Activated CD8-positive, alpha-beta T cell treated with anti-CD3 and anti-CD28 coated beads for 36 hours (primary cell): ENCODE measurements around the gene MICAL3. TPM values are rescaled to one million over a fixed set of nuclear protein-coding genes. Genes with fewer than 3 reads are reported as not detected.

Experiments
- ATAC-seq: fragments of 200-7000 bp; cut with Tn5 transposase; one replicate; pipeline ENCODE4 v1.10.0; 2021; ENCODE audit warnings: mild to moderate bottlenecking, moderate library complexity
- CTCF ChIA-PET: fragments of 350-600 bp; sonication (Branson Sonifier 250); formaldehyde crosslinking; loops from one replicate; lab custom pipeline; 2021; ENCODE audit warnings: antibody characterized with exemption; lab: Charles Lee
- POLR2A ChIA-PET: fragments of 350-600 bp; sonication (Branson Sonifier 250); formaldehyde crosslinking; loops from one replicate; lab custom pipeline; 2021; ENCODE audit warnings: antibody characterized with exemption; lab: Charles Lee
- DNase-seq: peaks from one replicate; pipeline ENCODE4 v3.0.0-alpha.2; 2020
- H3K27ac Mint-ChIP-seq: one replicate; pipeline ENCODE4 v1.8.0; 2021; ENCODE audit warnings: mild to moderate bottlenecking, mixed read lengths
- H3K27me3 Mint-ChIP-seq: one replicate; pipeline ENCODE4 v1.8.0; 2021; ENCODE audit warnings: mixed read lengths
- H3K36me3 Mint-ChIP-seq: one replicate; pipeline ENCODE4 v1.8.0; 2021; ENCODE audit warnings: low read depth, mixed read lengths
- H3K4me1 Mint-ChIP-seq: one replicate; pipeline ENCODE4 v1.8.0; 2021; ENCODE audit warnings: low read depth, mixed read lengths
- H3K4me3 Mint-ChIP-seq: one replicate; pipeline ENCODE4 v1.8.0; 2021; ENCODE audit warnings: mild to moderate bottlenecking, moderate library complexity, mixed read lengths
- H3K9me3 Mint-ChIP-seq: one replicate; pipeline ENCODE4 v1.8.0; 2021; ENCODE audit warnings: mixed read lengths
- CTCF ChIP-seq: fragments of 200-600 bp; IDR thresholded peaks from one replicate; pipeline ENCODE4 v1.8.0; 2022; ENCODE audit warnings: antibody characterized with exemption, mild to moderate bottlenecking
- intact Hi-C: fragments of 100-400 bp; cut with micrococcal nuclease; formaldehyde crosslinking; loops from one replicate; pipeline ENCODE4 v1.10.0; 2022
- total RNA-seq, 2 experiments: library from RNA; stranded (reverse); gene quantifications; one replicate each; pipeline ENCODE4 v1.2.3, GENCODE V29; 2021

Gene MICAL3
- total RNA-seq, 2 experiments from 2014 or later = 31.6 to 32.4 TPM

- ChIA-PET POLR2A (interaction anchor here (0.9 kb wide), 1 partner anchor 17 kb away, joined by 3 read pairs; no protein-coding TSS in a partner anchor), CTCF (interaction anchor here (1.2 kb wide), 1 partner anchor 50 kb away, joined by 3 read pairs; no protein-coding TSS in a partner anchor)
- H3K27ac Mint-ChIP-seq = no peak overlapping the region
- H3K9me3 Mint-ChIP-seq = no peaks in the 10 kb centered on the region
- H3K36me3 Mint-ChIP-seq = no peaks in the 10 kb centered on the region
- H3K4me3 Mint-ChIP-seq = no peak overlapping the region
- intact Hi-C loops = no loop called here
- TF ChIP-seq CTCF = no peak
- H3K4me1 Mint-ChIP-seq = peaks cover 10% of the 10 kb centered on the region
- no peak for ATAC-seq
- DNase-seq = no peak
- no peaks in the 10 kb centered on the region for H3K27me3 Mint-ChIP-seq
These were observed 51.1 kb downstream of the MICAL3 start for GRCh38 chr22:17973217-17973616.

- Mint-ChIP-seq H3K4me3 (no peak overlapping the region), H3K9me3 (no peaks in the 10 kb centered on the region), H3K36me3 (peaks cover 1% of the 10 kb centered on the region), H3K27ac (no peak overlapping the region), H3K4me1 (peaks cover 7% of the 10 kb centered on the region), H3K27me3 (no peaks in the 10 kb centered on the region)
- intact Hi-C loops = no loop called here
- ChIA-PET POLR2A (interaction anchor here (0.6 kb wide), 1 partner anchor 71 kb away, joined by 3 read pairs; no protein-coding TSS in a partner anchor), CTCF (no interaction called here)
- TF ChIP-seq CTCF = no peak
- ATAC-seq = no peak
- no peak for DNase-seq
These were observed 51.8 kb downstream of the MICAL3 start for GRCh38 chr22:17972385-17973191.

- H3K4me3 Mint-ChIP-seq = no peak overlapping the region
- no peak for DNase-seq
- no peaks in the 10 kb centered on the region for H3K27me3 Mint-ChIP-seq
- POLR2A ChIA-PET = interaction anchor here (0.6 kb wide), 1 partner anchor 70 kb away, joined by 3 read pairs; no protein-coding TSS in a partner anchor
- intact Hi-C loops = no loop called here
- ATAC-seq = no peak
- CTCF ChIA-PET = interaction anchor here (1.1 kb wide), 1 partner anchor 17 kb away, joined by 3 read pairs; no protein-coding TSS in a partner anchor
- peaks cover 7% of the 10 kb centered on the region for H3K4me1 Mint-ChIP-seq
- H3K9me3 Mint-ChIP-seq = no peaks in the 10 kb centered on the region
- H3K27ac Mint-ChIP-seq = no peak overlapping the region
- TF ChIP-seq CTCF = no peak
- peaks cover 1% of the 10 kb centered on the region for H3K36me3 Mint-ChIP-seq
These were observed 52.6 kb downstream of the MICAL3 start for GRCh38 chr22:17971711-17972110.

- peaks cover 4% of the 10 kb centered on the region for H3K4me1 Mint-ChIP-seq
- DNase-seq (no peak), ATAC-seq (no peak)
- no peak overlapping the region for H3K27ac Mint-ChIP-seq
- H3K4me3 Mint-ChIP-seq = no peak overlapping the region
- ChIA-PET CTCF (no interaction called here), POLR2A (no interaction called here)
- peaks cover 1% of the 10 kb centered on the region for H3K36me3 Mint-ChIP-seq
- H3K27me3 Mint-ChIP-seq = no peaks in the 10 kb centered on the region
- intact Hi-C loops = no loop called here
- TF ChIP-seq CTCF = no peak
- no peaks in the 10 kb centered on the region for H3K9me3 Mint-ChIP-seq
These were observed 54.1 kb downstream of the MICAL3 start for GRCh38 chr22:17970201-17970708.

GRCh38 chr22:17969701-17970113, 54.7 kb downstream of the MICAL3 start:
- intact Hi-C loops = no loop called here
- DNase-seq = no peak
- Mint-ChIP-seq H3K27me3 (no peaks in the 10 kb centered on the region), H3K27ac (no peak overlapping the region), H3K36me3 (peaks cover 1% of the 10 kb centered on the region), H3K4me3 (no peak overlapping the region), H3K9me3 (no peaks in the 10 kb centered on the region), H3K4me1 (no peaks in the 10 kb centered on the region)
- CTCF ChIA-PET = no interaction called here
- POLR2A ChIA-PET = no interaction called here
- ATAC-seq = no peak
- TF ChIP-seq CTCF = no peak
